Esophagus (tissue), 2 donors: ENCODE measurements around the gene POTEB2. TPM values are rescaled to one million over a fixed set of nuclear protein-coding genes. Genes with fewer than 3 reads are reported as not detected.
"Not testable (repeated sequence)": the region's sequence is repeated elsewhere in the genome, so short reads cannot be mapped to it uniquely, and the experiment has no call there.

ENCODE experiments used
- H3K27ac ChIP-seq, 2 donors: one replicate each; pipeline ENCODE4 v1.5.1; 2013; ENCODE audit warnings: low read depth in 2 of 2, mild to moderate bottlenecking in 2 of 2, inconsistent platforms in 1 of 2, low read length in 1 of 2, moderate library complexity in 1 of 2
- H3K27me3 ChIP-seq, 2 donors: one replicate each; pipeline ENCODE4 v1.6.1; 2013; ENCODE audit warnings: low read length in 2 of 2, control low read depth in 1 of 2, mild to moderate bottlenecking in 1 of 2; ENCODE audit not compliant: insufficient read depth in 2 of 2, control insufficient read depth in 1 of 2
- H3K36me3 ChIP-seq, 2 donors: one replicate each; pipeline ENCODE4 v1.6.1; 2013; ENCODE audit warnings: low read length in 1 of 2; ENCODE audit not compliant: control insufficient read depth in 2 of 2, insufficient read depth in 2 of 2
- H3K4me1 ChIP-seq, 2 donors: one replicate each; pipeline ENCODE4 v1.6.1; 2013; ENCODE audit warnings: low read length in 1 of 2; ENCODE audit not compliant: control insufficient read depth in 2 of 2, insufficient read depth in 2 of 2
- H3K4me3 ChIP-seq, 2 donors: one replicate each; pipeline ENCODE4 v1.5.1; 2013; ENCODE audit warnings: low read length in 2 of 2, mild to moderate bottlenecking in 2 of 2, low read depth in 1 of 2, moderate library complexity in 1 of 2
- H3K9me3 ChIP-seq, 2 donors: one replicate each; pipeline ENCODE4 v1.6.1; 2013; ENCODE audit warnings: mild to moderate bottlenecking in 2 of 2, low read depth in 1 of 2, low read length in 1 of 2, moderate library complexity in 1 of 2; ENCODE audit not compliant: control insufficient read depth in 2 of 2, insufficient read depth in 1 of 2
- WGBS, 2 donors: extraction: QIAGEN DNeasy Blood & Tissue Kit; methylation state at CpG; one replicate each; pipeline ENCODE4 v1.1.7; 2013; 5-methylcytosine and 5-hydroxymethylcytosine counted together
- polyA plus RNA-seq, 2 donors: library from polyadenylated mRNA; stranded (reverse); fragments of 200-250 nt; gene quantifications; one replicate each; pipeline ENCODE4 v1.2.3, GENCODE V29; 2013
- donor health status: healthy with polysubstance abuse.
- donor health status: Bipolar disorder and iron deficiency.

Gene POTEB2
- polyA plus RNA-seq, result not detected

DNA sequence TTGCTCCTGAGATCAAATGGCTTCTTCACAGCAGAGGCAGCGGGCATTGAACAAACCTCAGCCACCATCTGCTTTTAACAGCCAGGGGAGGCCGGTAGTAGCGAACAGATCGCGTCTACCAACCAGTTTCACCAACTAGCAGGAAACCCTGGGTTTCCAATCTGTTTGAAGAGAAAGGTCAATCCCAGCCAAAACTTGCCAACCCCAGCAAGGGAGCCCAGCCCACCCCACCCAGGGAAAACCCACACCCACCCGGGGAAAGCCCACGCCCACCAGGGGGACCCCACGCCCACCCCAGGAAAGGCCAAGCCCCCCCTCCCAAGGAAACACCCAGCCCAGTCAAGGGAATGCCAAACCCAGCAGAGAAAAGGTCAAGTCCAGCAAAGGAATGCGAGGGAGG lies at the start of gene POTEB2:
POTEB2 (minus strand) TSS at position 101 of the 400 bp plus-strand sequence; CDS start at position 68, 33 bp downstream.
- not testable (repeated sequence) for H3K27ac ChIP-seq, H3K9me3 ChIP-seq, H3K4me3 ChIP-seq, H3K27me3 ChIP-seq, H3K4me1 ChIP-seq, H3K36me3 ChIP-seq
- no CpG with 5 or more reads among the region's 9 CpGs for WGBS, 2 donors

DNA sequence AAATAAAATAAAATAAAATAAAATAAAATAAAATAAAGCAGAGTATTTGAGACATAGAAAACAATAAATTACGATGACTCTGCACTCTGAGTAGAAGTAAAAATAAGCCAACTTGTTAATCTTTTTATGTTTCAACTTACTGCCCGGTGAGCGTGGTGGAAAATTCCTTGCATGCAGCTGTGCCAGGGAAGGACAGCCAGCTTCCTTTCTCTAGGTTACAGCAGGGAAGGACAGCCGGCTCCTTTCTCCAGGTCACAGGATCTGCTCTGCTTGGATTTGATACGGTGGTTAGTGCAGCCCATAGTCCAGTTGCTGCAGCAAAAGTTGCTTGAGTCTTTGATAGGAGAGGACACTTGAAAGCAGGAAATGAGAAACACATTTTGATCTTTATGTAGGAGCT lies 13.8 kb upstream of the POTEB2 start:
- not testable (repeated sequence) for H3K9me3 ChIP-seq, H3K4me3 ChIP-seq, H3K4me1 ChIP-seq, H3K36me3 ChIP-seq, H3K27ac ChIP-seq, H3K27me3 ChIP-seq
- WGBS, 2 donors, result 92% methylated on average over 2 of the region's 5 CpGs; no CpG with 5 or more reads in 1 of the 2 donors

DNA sequence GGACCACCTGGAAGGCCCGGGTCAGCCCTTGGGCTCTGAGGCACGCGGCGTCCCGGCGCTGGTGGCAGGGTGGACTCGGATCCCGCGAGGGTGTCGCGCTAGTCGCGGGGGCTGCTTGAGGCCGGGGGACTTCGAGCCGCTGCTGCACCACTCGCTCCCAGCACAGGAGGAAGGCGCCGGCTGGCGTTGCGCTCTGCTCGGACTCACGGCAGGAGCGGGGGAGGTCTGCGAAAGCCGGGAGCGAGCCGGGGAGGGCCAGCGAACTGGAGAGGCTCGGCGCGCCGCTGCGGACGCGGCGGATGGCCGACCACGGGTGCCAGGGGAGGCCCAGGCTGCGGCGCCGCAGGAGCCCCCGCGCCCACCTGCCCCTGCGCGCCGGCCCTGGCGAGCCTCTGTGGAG lies 12.3 kb upstream of the POTEB2 start:
- not testable (repeated sequence) for H3K36me3 ChIP-seq, H3K4me3 ChIP-seq, H3K27ac ChIP-seq, H3K9me3 ChIP-seq, H3K27me3 ChIP-seq, H3K4me1 ChIP-seq
- WGBS, 2 donors, result no CpG with 5 or more reads among the region's 48 CpGs

DNA sequence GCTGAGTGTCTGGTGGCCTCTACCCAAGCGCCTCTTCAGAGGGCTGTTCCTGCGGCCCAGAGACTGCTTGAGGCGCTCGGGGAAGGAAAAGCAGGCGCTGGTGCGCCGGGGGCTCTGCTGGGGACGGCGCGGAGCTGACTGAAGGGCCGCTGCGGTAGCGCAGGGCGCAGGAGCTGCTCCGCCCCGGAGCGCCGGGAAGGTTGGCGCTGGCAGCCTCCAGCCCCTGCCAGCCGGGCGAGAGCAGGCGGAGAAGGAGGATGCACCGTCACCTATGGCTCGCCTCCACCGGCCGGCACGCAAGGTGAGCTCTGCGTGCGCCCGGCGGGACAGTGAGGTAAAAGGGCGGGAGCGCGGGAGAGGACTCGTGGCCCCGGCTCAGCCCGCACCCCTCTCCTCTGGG lies 11.7 kb upstream of the POTEB2 start:
- not testable (repeated sequence) for H3K27me3 ChIP-seq, H3K4me3 ChIP-seq, H3K36me3 ChIP-seq, H3K27ac ChIP-seq, H3K4me1 ChIP-seq, H3K9me3 ChIP-seq
- no CpG with 5 or more reads among the region's 37 CpGs for WGBS, 2 donors
